ENCODE data around the gene UPP1. TPM values are rescaled to one million over a fixed set of nuclear protein-coding genes. Genes with fewer than 3 reads are reported as not detected.

Gene UPP1
- total RNA-seq, result 3.3 and 3.5 TPM in 2 replicates

DNA sequence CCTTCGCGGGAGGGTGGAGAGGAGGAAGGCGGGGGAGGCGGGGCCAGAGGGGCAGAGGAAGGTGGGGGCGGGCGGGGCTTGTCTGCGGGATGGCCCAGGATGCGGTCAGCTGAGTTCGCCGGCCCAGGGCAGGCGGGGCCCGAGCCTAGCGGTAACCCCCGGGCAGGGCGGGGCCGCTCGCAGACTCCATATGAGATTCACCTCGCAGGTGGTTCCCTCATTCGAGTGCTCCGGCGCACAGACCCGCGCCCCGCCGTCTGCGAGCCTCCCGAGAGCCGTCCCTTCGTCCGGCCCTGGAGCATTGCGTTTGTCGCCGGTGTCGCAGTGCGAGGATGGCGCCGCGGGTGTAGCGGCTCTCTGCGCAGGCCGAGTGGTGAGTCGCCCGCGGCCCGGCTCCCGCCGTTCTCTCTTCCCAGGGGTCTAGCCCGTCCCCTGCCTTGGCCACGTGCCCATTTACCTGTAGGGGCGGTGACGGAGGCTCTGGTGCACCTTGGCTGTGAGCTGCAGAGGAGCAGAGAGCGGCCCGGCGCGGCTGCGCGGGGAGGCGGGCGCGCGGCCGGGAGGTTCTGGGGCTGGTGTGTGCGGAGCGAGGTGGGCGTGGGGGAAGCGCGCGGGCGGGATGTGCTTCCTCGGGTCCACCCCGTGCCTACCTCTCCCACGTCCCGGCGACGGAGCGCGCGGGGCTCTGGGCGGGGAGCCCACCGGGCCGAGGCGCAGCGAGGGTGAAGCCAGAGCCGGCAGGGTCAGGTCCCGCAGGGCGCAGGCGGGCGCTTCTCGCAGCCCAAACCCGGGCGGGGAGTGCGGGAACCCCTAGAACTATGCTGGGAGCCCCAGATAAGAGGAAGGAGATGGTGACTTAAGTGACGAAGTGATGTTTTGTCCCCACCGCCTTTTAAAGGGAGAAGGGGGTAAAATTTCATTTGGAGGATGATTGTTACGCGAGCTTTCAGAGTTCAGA, at the start of gene UPP1:
TSS of gene UPP1 (plus strand) at position 220 of the 958 bp plus-strand sequence. CDS start 5,519 bp downstream, outside the sequence.
- peaks cover 51% of the 10 kb centered on the region for H3K4me1 Mint-ChIP-seq
- CTCF ChIA-PET, result interaction anchor here (1.1 to 2.6 kb wide), 2 partner anchors 21 to 120 kb away, joined by 5 to 8 read pairs; no protein-coding TSS in a partner anchor
- intact Hi-C loops (cut with micrococcal nuclease), result loop anchor here (10.0 kb wide), 1 partner anchor 515 kb away; no protein-coding TSS in a partner anchor

DNA sequence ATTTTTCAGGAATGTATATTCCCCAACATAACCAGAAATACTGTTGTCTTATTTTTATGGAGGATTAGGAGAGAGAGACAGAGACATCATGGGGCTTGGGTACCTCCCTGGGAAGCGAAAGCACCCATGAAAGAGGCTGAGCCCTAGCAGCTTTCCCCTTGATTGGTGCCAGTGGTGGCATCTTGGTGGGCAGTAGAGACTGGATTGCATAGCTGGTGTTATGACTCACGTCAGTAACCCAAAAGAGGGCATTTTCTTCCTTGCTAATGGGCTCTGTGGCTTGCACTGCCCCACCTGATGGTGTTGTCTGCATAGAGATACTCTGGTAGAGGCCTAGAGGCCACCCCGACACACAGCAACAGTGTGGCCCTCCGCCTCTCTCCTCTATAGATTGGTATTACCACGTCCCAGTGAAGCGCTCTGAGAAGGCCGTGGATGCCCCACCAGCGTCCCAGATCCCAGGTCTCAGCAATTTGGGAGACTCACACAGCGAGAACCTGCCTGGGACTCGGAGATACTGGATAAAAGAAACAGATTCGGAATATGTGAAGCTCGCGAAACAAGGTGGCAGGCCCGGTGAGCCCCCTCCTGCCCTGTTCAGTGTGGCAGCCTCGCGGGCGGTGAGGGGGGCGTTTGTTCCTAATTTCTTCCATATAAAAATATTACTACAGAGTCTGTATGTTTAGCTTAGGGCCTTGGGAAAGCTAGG, 48.0 kb upstream of the UPP1 start:
- H3K27ac Mint-ChIP-seq, result no peak overlapping the region
- no peak for DNase-seq
- no peaks in the 10 kb centered on the region for H3K36me3 Mint-ChIP-seq (ENCODE audit: low read depth)

More for the DNA sequence above, at the start of gene UPP1:
- peak; percentile 9 for ATAC-seq (ENCODE audit: low read depth)
- POLR2A ChIA-PET, result interaction anchor here (1.1 to 2.2 kb wide), 2 partner anchors 97 to 151 kb away, joined by 4 to 9 read pairs; no protein-coding TSS in a partner anchor
- DNase-seq, result peak; percentile 76
- Mint-ChIP-seq H3K27ac (peak within 1 kb of the TSS; percentile 82), H3K9me3 (no peaks in the 10 kb centered on the region), H3K4me3 (peak within 1 kb of the TSS; percentile 88), H3K36me3 (ENCODE audit: low read depth) (peaks cover 3% of the 10 kb centered on the region), H3K27me3 (no peaks in the 10 kb centered on the region)
- TF ChIP-seq, protein P1, sequence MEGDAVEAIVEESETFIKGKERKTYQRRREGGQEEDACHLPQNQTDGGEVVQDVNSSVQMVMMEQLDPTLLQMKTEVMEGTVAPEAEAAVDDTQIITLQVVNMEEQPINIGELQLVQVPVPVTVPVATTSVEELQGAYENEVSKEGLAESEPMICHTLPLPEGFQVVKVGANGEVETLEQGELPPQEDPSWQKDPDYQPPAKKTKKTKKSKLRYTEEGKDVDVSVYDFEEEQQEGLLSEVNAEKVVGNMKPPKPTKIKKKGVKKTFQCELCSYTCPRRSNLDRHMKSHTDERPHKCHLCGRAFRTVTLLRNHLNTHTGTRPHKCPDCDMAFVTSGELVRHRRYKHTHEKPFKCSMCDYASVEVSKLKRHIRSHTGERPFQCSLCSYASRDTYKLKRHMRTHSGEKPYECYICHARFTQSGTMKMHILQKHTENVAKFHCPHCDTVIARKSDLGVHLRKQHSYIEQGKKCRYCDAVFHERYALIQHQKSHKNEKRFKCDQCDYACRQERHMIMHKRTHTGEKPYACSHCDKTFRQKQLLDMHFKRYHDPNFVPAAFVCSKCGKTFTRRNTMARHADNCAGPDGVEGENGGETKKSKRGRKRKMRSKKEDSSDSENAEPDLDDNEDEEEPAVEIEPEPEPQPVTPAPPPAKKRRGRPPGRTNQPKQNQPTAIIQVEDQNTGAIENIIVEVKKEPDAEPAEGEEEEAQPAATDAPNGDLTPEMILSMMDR (IDR thresholded peaks at IDR 0.05), result no peak

DNA sequence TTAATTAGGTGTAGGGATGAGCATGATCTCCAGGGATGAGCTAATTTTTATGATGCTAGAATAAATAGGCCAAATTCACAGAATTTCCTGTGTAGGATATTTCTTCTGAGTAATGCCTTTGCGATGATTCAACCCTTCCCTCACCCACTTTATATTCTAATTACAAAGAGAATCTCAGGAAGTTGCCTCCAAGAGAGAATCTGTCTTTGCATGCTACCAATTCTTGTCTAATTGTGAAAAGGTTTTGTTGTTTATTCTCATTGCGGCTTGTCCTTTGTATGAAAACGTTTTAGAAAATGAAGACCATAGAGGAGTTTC, 47.5 kb upstream of the UPP1 start:
- Mint-ChIP-seq H3K4me1 (peaks cover 4% of the 10 kb centered on the region), H3K27ac (no peak overlapping the region), H3K9me3 (no peaks in the 10 kb centered on the region), H3K4me3 (no peak overlapping the region), H3K27me3 (peaks cover 2% of the 10 kb centered on the region), H3K36me3 (ENCODE audit: low read depth) (no peaks in the 10 kb centered on the region)
- ATAC-seq (ENCODE audit: low read depth) (no peak), DNase-seq (no peak)
- intact Hi-C loops (cut with micrococcal nuclease), result no loop called here
- TF ChIP-seq, protein P1 (IDR thresholded peaks at IDR 0.05), result no peak
- POLR2A ChIA-PET, result no interaction called here
- CTCF ChIA-PET, result no interaction called here

More for the DNA sequence above, 48.0 kb upstream of the UPP1 start:
- ATAC-seq (ENCODE audit: low read depth), result no peak
- peaks cover 3% of the 10 kb centered on the region for H3K27me3 Mint-ChIP-seq
- H3K4me3 Mint-ChIP-seq, result no peak overlapping the region
- peaks cover 3% of the 10 kb centered on the region for H3K4me1 Mint-ChIP-seq
- H3K9me3 Mint-ChIP-seq, result no peaks in the 10 kb centered on the region
- intact Hi-C loops (cut with micrococcal nuclease), result no loop called here
- CTCF ChIA-PET, result no interaction called here
- POLR2A ChIA-PET, result no interaction called here
- TF ChIP-seq, protein P1 (IDR thresholded peaks at IDR 0.05), result no peak

DNA sequence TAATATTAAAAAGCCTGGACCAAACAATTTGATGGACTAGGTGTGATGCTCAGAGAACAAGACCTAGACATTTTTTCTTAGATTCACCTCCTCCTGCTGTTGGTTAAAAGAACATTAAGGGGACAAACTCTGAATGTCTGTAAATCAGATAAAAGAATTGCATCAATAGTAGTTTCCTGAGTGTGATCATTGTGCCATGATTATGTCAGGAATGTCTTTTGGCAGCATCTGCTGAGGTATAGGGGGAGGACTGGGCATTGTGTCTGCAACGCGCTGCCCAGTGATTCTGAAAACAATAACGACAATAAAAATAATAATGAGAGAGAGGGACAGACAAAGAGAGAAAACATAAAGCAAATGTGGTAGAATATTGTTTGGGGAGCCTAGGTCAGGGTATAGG, 46.8 kb upstream of the UPP1 start:
- ATAC-seq (ENCODE audit: low read depth) (no peak), DNase-seq (no peak)
- Mint-ChIP-seq H3K9me3 (no peaks in the 10 kb centered on the region), H3K36me3 (ENCODE audit: low read depth) (no peaks in the 10 kb centered on the region), H3K27me3 (peaks cover 2% of the 10 kb centered on the region), H3K27ac (no peak overlapping the region), H3K4me1 (peaks cover 4% of the 10 kb centered on the region), H3K4me3 (no peak overlapping the region)
- intact Hi-C loops (cut with micrococcal nuclease), result no loop called here
- POLR2A ChIA-PET, result no interaction called here
- TF ChIP-seq, protein P1 (IDR thresholded peaks at IDR 0.05), result no peak
- CTCF ChIA-PET, result no interaction called here

DNA sequence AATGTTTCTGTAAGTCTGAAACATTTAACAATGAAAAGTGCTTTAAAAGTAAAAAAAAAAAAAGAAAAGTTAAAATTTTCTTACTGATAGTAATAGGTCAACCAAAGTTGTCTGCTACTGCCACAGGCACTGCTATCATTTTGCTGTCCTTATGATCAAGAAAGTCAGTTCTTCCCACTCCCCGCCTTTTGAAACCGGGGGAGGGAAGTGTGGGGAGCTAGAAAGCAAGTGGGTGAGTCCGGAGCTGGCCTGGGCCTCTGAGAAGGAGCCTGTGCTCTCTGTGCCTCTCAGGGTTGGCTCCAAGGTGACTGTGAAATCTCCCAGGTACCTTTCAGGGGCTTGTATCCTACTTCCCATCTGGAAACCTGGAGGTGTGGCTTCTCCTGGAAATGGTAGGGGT, 46.4 kb upstream of the UPP1 start:
- ATAC-seq (ENCODE audit: low read depth) (no peak), DNase-seq (no peak)
- Mint-ChIP-seq H3K4me3 (no peak overlapping the region), H3K9me3 (no peaks in the 10 kb centered on the region), H3K27me3 (peaks cover 2% of the 10 kb centered on the region), H3K36me3 (ENCODE audit: low read depth) (no peaks in the 10 kb centered on the region), H3K4me1 (peaks cover 4% of the 10 kb centered on the region), H3K27ac (no peak overlapping the region)
- TF ChIP-seq, protein P1 (IDR thresholded peaks at IDR 0.05), result no peak
- intact Hi-C loops (cut with micrococcal nuclease), result loop anchor here (1.0 kb wide), 1 partner anchor 26 kb away; no protein-coding TSS in a partner anchor
- ChIA-PET POLR2A (interaction anchor here (0.7 kb wide), 1 partner anchor 22 kb away, joined by 3 read pairs; no protein-coding TSS in a partner anchor), CTCF (no interaction called here)

Measured in activated B cell treated with CpG ODN at 0.5 μM for 24 hours (primary cell).